Type B pancreatic cell (in vitro differentiated cells): ENCODE data around the gene MAD2L2. TPM values are rescaled to one million over a fixed set of nuclear protein-coding genes. Genes with fewer than 3 reads are reported as not detected.

Experiments
- DNase-seq: peaks from one replicate; pipeline ENCODE4 v3.0.0; 2021; ENCODE audit warnings: mixed read lengths; ENCODE audit not compliant: unreplicated experiment; ENCODE audit errors: extremely low spot score
- H3K27ac Mint-ChIP-seq: 2 replicates; pipeline ENCODE4 v1.8.0; 2021; ENCODE audit warnings: mild to moderate bottlenecking, mixed read lengths
- H3K27me3 Mint-ChIP-seq: 2 replicates; pipeline ENCODE4 v1.8.0; 2021; ENCODE audit warnings: mixed read lengths
- H3K36me3 Mint-ChIP-seq: 2 replicates; pipeline ENCODE4 v1.8.0; 2021; ENCODE audit warnings: mixed read lengths
- H3K4me1 Mint-ChIP-seq: one replicate; pipeline ENCODE4 v1.8.0; 2021; ENCODE audit warnings: mixed read lengths; ENCODE audit not compliant: unreplicated experiment
- H3K4me3 Mint-ChIP-seq: 2 replicates; pipeline ENCODE4 v1.8.0; 2021; ENCODE audit warnings: mild to moderate bottlenecking, mixed read lengths
- H3K9me3 Mint-ChIP-seq: 2 replicates; pipeline ENCODE4 v1.8.0; 2021; ENCODE audit warnings: mixed read lengths
- CTCF ChIP-seq: fragments of 200-600 bp; sonication (generic); conservative IDR thresholded peaks from 2 replicates; pipeline ENCODE4 v1.5.0; 2021; ENCODE audit warnings: antibody characterized with exemption, mild to moderate bottlenecking
- total RNA-seq: library from RNA; stranded (reverse); gene quantifications from 2 replicates; pipeline ENCODE4 v1.2.1, GENCODE V29; 2021; ENCODE audit warnings: low replicate concordance

Gene MAD2L2
- total RNA-seq, 1 donor from 2014 or later: 70.7 TPM

- Mint-ChIP-seq H3K4me3 (no peak overlapping the region), H3K27ac (no peak overlapping the region), H3K9me3 (no peaks in the 10 kb centered on the region), H3K27me3 (no peaks in the 10 kb centered on the region), H3K4me1 (no peaks in the 10 kb centered on the region), H3K36me3 (no peaks in the 10 kb centered on the region)
- no peak for TF ChIP-seq CTCF
- DNase-seq: no peak
Observed at GRCh38 chr1:11658542-11658941, 22.4 kb downstream of the MAD2L2 start.

DNA sequence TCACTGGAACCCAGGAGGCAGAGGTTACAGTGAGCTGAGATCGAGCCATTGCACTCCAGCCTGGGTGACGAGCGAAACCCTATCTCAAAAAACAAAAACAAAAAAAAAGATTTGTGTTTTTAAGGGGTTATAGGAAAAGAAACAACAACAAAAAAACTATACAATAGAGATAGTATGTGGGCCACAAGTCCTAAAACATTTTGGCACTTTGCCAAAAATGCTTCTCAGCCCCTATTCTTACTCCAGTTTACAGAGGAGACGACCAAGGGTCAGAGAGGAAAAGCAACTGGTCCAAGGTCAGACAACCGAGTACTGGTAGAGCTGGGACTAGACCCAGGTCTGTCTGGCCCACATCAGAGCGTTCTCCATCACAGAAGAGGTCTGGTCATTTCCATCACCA lies 23.3 kb downstream of the MAD2L2 start:
- no peak overlapping the region for H3K4me3 Mint-ChIP-seq
- DNase-seq: no peak
- H3K9me3 Mint-ChIP-seq: no peaks in the 10 kb centered on the region
- H3K27ac Mint-ChIP-seq: no peak overlapping the region
- H3K36me3 Mint-ChIP-seq: no peaks in the 10 kb centered on the region
- no peaks in the 10 kb centered on the region for H3K4me1 Mint-ChIP-seq
- TF ChIP-seq CTCF: no peak
- H3K27me3 Mint-ChIP-seq: peaks cover 6% of the 10 kb centered on the region

GRCh38 chr1:11654939-11655808 lies 25.8 kb downstream of the MAD2L2 start:
- no peak overlapping the region for H3K27ac Mint-ChIP-seq

GRCh38 chr1:11654137-11654938 lies 26.6 kb downstream of the MAD2L2 start, which contains the start of the genes FBXO2 and FBXO44:
Gene FBXO2 (minus strand): TSS chr1:11654429. CDS start chr1:11654340, 89 bp downstream.
Gene FBXO44 (plus strand): TSS chr1:11654877. CDS start chr1:11655836, 959 bp downstream.
- no peaks in the 10 kb centered on the region for H3K36me3 Mint-ChIP-seq
- H3K4me1 Mint-ChIP-seq: no peaks in the 10 kb centered on the region
- H3K9me3 Mint-ChIP-seq: no peaks in the 10 kb centered on the region
- TF ChIP-seq CTCF: no peak
- peak within 1 kb of the TSS; percentile 29 for H3K27ac Mint-ChIP-seq
- peaks cover 31% of the 10 kb centered on the region for H3K27me3 Mint-ChIP-seq
- DNase-seq: no peak
- peak within 1 kb of the TSS; percentile 79 for H3K4me3 Mint-ChIP-seq

More at GRCh38 chr1:11654939-11655808, 25.8 kb downstream of the MAD2L2 start:
- TF ChIP-seq CTCF: no peak
- DNase-seq: no peak
- Mint-ChIP-seq H3K27me3 (peaks cover 23% of the 10 kb centered on the region), H3K4me3 (peak overlapping the region; percentile 79), H3K4me1 (no peaks in the 10 kb centered on the region), H3K9me3 (no peaks in the 10 kb centered on the region), H3K36me3 (no peaks in the 10 kb centered on the region)

DNA sequence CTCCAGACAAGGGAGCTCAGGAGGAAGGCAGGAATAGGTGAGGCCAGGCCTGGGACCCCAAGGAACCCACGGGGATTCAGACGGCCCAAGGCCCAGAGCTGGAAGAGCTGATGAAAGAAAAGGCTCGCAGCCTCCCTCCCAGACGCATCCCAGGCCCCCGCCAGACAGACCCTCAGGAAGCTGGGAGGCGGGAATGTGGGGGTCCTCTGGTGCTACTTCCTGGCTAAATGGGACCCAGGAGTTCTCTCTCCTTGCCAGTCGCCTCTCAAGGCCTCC lies 27.1 kb downstream of the MAD2L2 start:
- DNase-seq: no peak
- H3K36me3 Mint-ChIP-seq: no peaks in the 10 kb centered on the region
- no peaks in the 10 kb centered on the region for H3K9me3 Mint-ChIP-seq
- peaks cover 33% of the 10 kb centered on the region for H3K27me3 Mint-ChIP-seq
- H3K4me1 Mint-ChIP-seq: no peaks in the 10 kb centered on the region
- no peak overlapping the region for H3K27ac Mint-ChIP-seq
- no peak for TF ChIP-seq CTCF
- peak overlapping the region; percentile 75 for H3K4me3 Mint-ChIP-seq
